BJ (cell line): Measurements from ENCODE around the gene SPATA18. TPM values are rescaled to one million over a fixed set of nuclear protein-coding genes. Genes with fewer than 3 reads are reported as not detected.

ENCODE experiments used
- CTCF ChIA-PET: fragments of 350-600 bp; formaldehyde crosslinking; extraction: SDS; loops from one replicate; lab custom pipeline; 2021; ENCODE audit warnings: antibody characterized with exemption, inconsistent platforms; lab: Yijun Ruan, JAX
- POLR2A ChIA-PET: fragments of 300-600 bp; sonication (Branson Sonifier 250); formaldehyde crosslinking; extraction: SDS; loops from one replicate; lab custom pipeline; 2021; ENCODE audit warnings: antibody characterized with exemption; lab: Charles Lee
- DNase-seq: peaks from one replicate; pipeline ENCODE4 v3.0.0-alpha.2; 2011; ENCODE audit warnings: low read depth
- H3K27me3 ChIP-seq: 2 replicates; pipeline ENCODE4 v1.6.0; 2011; ENCODE audit warnings: low read length; ENCODE audit not compliant: control insufficient read depth, insufficient read depth
- H3K36me3 ChIP-seq: 2 replicates; pipeline ENCODE4 v1.5.1; 2011; ENCODE audit warnings: low read length; ENCODE audit not compliant: control insufficient read depth, insufficient read depth
- H3K4me3 ChIP-seq: 2 replicates; pipeline ENCODE4 v1.5.1; 2011; ENCODE audit warnings: low read depth, mild to moderate bottlenecking, control low read depth, low read length
- polyA plus RNA-seq: library from polyadenylated mRNA; depleted of rRNA; stranded (reverse); fragments of >200 nt; gene quantifications from 2 replicates; pipeline ENCODE4 v1.2.3, GENCODE V29; 2011
- TF ChIP-seq, protein P1 (sequence below): IDR thresholded peaks from 2 replicates; pipeline ENCODE4 v1.5.1; 2011; ENCODE audit warnings: low read depth, mild to moderate bottlenecking, control low read depth, inconsistent platforms, low read length, moderate library complexity; ENCODE audit not compliant: insufficient read depth

The SPATA18 gene
- polyA plus RNA-seq, 1 experiment, result 10.6 TPM

GRCh38 chr4:52017814-52018213 is 33.3 kb upstream of the SPATA18 start:
- DNase-seq, result no peak
- H3K4me3 ChIP-seq, result no peak overlapping the region
- CTCF ChIA-PET, result interaction anchor here (2.3 kb wide), 1 partner anchor 8 kb away, joined by 5 read pairs; no protein-coding TSS in a partner anchor
- TF ChIP-seq, protein P1, sequence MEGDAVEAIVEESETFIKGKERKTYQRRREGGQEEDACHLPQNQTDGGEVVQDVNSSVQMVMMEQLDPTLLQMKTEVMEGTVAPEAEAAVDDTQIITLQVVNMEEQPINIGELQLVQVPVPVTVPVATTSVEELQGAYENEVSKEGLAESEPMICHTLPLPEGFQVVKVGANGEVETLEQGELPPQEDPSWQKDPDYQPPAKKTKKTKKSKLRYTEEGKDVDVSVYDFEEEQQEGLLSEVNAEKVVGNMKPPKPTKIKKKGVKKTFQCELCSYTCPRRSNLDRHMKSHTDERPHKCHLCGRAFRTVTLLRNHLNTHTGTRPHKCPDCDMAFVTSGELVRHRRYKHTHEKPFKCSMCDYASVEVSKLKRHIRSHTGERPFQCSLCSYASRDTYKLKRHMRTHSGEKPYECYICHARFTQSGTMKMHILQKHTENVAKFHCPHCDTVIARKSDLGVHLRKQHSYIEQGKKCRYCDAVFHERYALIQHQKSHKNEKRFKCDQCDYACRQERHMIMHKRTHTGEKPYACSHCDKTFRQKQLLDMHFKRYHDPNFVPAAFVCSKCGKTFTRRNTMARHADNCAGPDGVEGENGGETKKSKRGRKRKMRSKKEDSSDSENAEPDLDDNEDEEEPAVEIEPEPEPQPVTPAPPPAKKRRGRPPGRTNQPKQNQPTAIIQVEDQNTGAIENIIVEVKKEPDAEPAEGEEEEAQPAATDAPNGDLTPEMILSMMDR, result no peak
- no peaks in the 10 kb centered on the region for H3K27me3 ChIP-seq
- POLR2A ChIA-PET, result no interaction called here
- H3K36me3 ChIP-seq, result no peaks in the 10 kb centered on the region

GRCh38 chr4:52019936-52020657 is 31.0 kb upstream of the SPATA18 start, which contains the start of gene LRRC66:
LRRC66 (minus strand) TSS chr4:52020363; CDS start chr4:52017613, 2,750 bp downstream.
- no peak for DNase-seq
- TF ChIP-seq, protein P1, result no peak
- POLR2A ChIA-PET, result no interaction called here

GRCh38 chr4:52028970-52029369 is 22.1 kb upstream of the SPATA18 start:
- no peak for DNase-seq
- TF ChIP-seq, protein P1, result no peak
- Histone ChIP-seq H3K36me3 (peaks cover 3% of the 10 kb centered on the region; the same call in 1 of the 2 replicates), H3K27me3 (no peaks in the 10 kb centered on the region), H3K4me3 (no peak overlapping the region)
- POLR2A ChIA-PET, result no interaction called here
- CTCF ChIA-PET, result interaction anchor here (0.8 to 1.2 kb wide), 2 partner anchors 145 to 183 kb away, joined by 3 to 4 read pairs; no protein-coding TSS in a partner anchor

More at GRCh38 chr4:52019936-52020657, 31.0 kb upstream of the SPATA18 start, which contains the start of gene LRRC66:
- Histone ChIP-seq H3K36me3 (peaks cover under 1% of the 10 kb centered on the region; the same call in 1 of the 2 replicates), H3K27me3 (no peaks in the 10 kb centered on the region), H3K4me3 (no peak within 1 kb of the TSS)
- CTCF ChIA-PET, result interaction anchor here (0.7 to 0.8 kb wide), 2 partner anchors 12 to 153 kb away, joined by 3 read pairs; no protein-coding TSS in a partner anchor

- Histone ChIP-seq H3K36me3 (0 out of 2 replicates have a peak, but pooled peaks cover 1% of the 10 kb centered on the region), H3K27me3 (no peaks in the 10 kb centered on the region), H3K4me3 (no peak overlapping the region)
- ChIA-PET CTCF (no interaction called here), POLR2A (interaction anchor here (0.8 kb wide), 1 partner anchor 20 kb away, joined by 4 read pairs; no protein-coding TSS in a partner anchor)
- no peak for DNase-seq
- TF ChIP-seq, protein P1, result no peak
Observed at GRCh38 chr4:52032005-52032404, 19.1 kb upstream of the SPATA18 start.

- no peak for DNase-seq
- CTCF ChIA-PET, result interaction anchor here (3.3 kb wide), 1 partner anchor 9 kb away, joined by 15 read pairs; no protein-coding TSS in a partner anchor
- TF ChIP-seq, protein P1, result no peak
- Histone ChIP-seq H3K36me3 (0 out of 2 replicates have a peak, but pooled peaks cover 1% of the 10 kb centered on the region), H3K27me3 (peaks cover 2% of the 10 kb centered on the region; the same call in 1 of the 2 replicates), H3K4me3 (no peak overlapping the region)
- POLR2A ChIA-PET, result no interaction called here
Observed at GRCh38 chr4:52035190-52035589, 15.9 kb upstream of the SPATA18 start.
